Esophagus squamous epithelium (tissue), 4 donors: Measurements from ENCODE around the gene PLK4.

ENCODE experiments used
- CTCF ChIP-seq, 6 experiments: fragments of 450-650 bp in 4 of 6; fragments of 200-600 bp in 2 of 6; sonication (generic) in 2 of 6; IDR thresholded peaks; one replicate each; pipeline ENCODE4 v1.5.1; 2016 to 2019; ENCODE audit warnings: antibody characterized with exemption in 6 of 6, mild to moderate bottlenecking in 4 of 6, moderate library complexity in 4 of 6
- POLR2A ChIP-seq, 4 donors: fragments of 450-650 bp; IDR thresholded peaks; one replicate each; pipeline ENCODE4 v1.6.1; 2017; ENCODE audit warnings: antibody characterized with exemption in 4 of 4, mild to moderate bottlenecking in 4 of 4, moderate library complexity in 3 of 4

GRCh38 chr4:127843704-127844600, 36.7 kb upstream of the PLK4 start:
- TF ChIP-seq POLR2A (IDR thresholded peaks at IDR 0.05) (no peak), CTCF (IDR thresholded peaks at IDR 0.05) (no peak)
